ENCODE data around the gene SEMA7A. TPM values are rescaled to one million over a fixed set of nuclear protein-coding genes. Genes with fewer than 3 reads are reported as not detected.

Gene SEMA7A
- polyA plus RNA-seq, 1 experiment: 22.7 TPM

- ChIA-PET CTCF (interaction anchor here (1.2 to 19.9 kb wide), 3 partner anchors 11 to 51 kb away, joined by 3 to 622 read pairs (median 4); partner anchors contain the start of gene CYP11A1), POLR2A (interaction anchor here (0.6 to 0.7 kb wide), 2 partner anchors 39 to 45 kb away, joined by 3 to 4 read pairs; no protein-coding TSS in a partner anchor)
- H3K4me3 ChIP-seq (ENCODE audit: low read depth, low read length): no peak overlapping the region
Observed at GRCh38 chr15:74428970-74429780, 4.6 kb downstream of the SEMA7A start.

GRCh38 chr15:74428442-74428787 lies 5.3 kb downstream of the SEMA7A start:
- Histone ChIP-seq H3K4me3 (ENCODE audit: low read depth, low read length) (no peak overlapping the region), H3K27me3 (ENCODE audit: control insufficient read depth, insufficient read depth, low read length) (no peaks in the 10 kb centered on the region), H3K36me3 (ENCODE audit: control insufficient read depth, insufficient read depth, low read length) (no peaks in the 10 kb centered on the region)
- no peak for TF ChIP-seq CTCF (IDR thresholded peaks at IDR 0.05; ENCODE audit: insufficient read depth, low read depth, low read length)
- DNase-seq (ENCODE audit: low read depth): no peak
- POLR2A ChIA-PET: no interaction called here
- CTCF ChIA-PET: interaction anchor here (1.2 to 19.9 kb wide), 3 partner anchors 10 to 50 kb away, joined by 3 to 622 read pairs (median 4); partner anchors contain the start of gene CYP11A1

More at GRCh38 chr15:74428970-74429780, 4.6 kb downstream of the SEMA7A start:
- TF ChIP-seq CTCF (IDR thresholded peaks at IDR 0.05; ENCODE audit: insufficient read depth, low read depth, low read length): no peak
- H3K36me3 ChIP-seq (ENCODE audit: control insufficient read depth, insufficient read depth, low read length): no peaks in the 10 kb centered on the region
- H3K27me3 ChIP-seq (ENCODE audit: control insufficient read depth, insufficient read depth, low read length): no peaks in the 10 kb centered on the region
- DNase-seq (ENCODE audit: low read depth): no peak

- no peak for DNase-seq (ENCODE audit: low read depth)
- POLR2A ChIA-PET: no interaction called here
- no peak for TF ChIP-seq CTCF (IDR thresholded peaks at IDR 0.05; ENCODE audit: insufficient read depth, low read depth, low read length)
- Histone ChIP-seq H3K4me3 (ENCODE audit: low read depth, low read length) (no peak overlapping the region), H3K27me3 (ENCODE audit: control insufficient read depth, insufficient read depth, low read length) (no peaks in the 10 kb centered on the region), H3K36me3 (ENCODE audit: control insufficient read depth, insufficient read depth, low read length) (no peaks in the 10 kb centered on the region)
- CTCF ChIA-PET: interaction anchor here (1.3 to 19.9 kb wide), 2 partner anchors 12 to 49 kb away, joined by 4 to 622 read pairs; partner anchors contain the start of gene CYP11A1
Observed at GRCh38 chr15:74427607-74428441, 5.9 kb downstream of the SEMA7A start.

GRCh38 chr15:74426404-74427281 lies 7.1 kb downstream of the SEMA7A start:
- no peak for DNase-seq (ENCODE audit: low read depth)
- no peaks in the 10 kb centered on the region for H3K36me3 ChIP-seq (ENCODE audit: control insufficient read depth, insufficient read depth, low read length)
- ChIA-PET CTCF (interaction anchor here (1.0 to 19.9 kb wide), 2 partner anchors 12 to 48 kb away, joined by 3 to 622 read pairs; partner anchors contain the start of gene CYP11A1), POLR2A (no interaction called here)
- H3K4me3 ChIP-seq (ENCODE audit: low read depth, low read length): no peak overlapping the region
- no peaks in the 10 kb centered on the region for H3K27me3 ChIP-seq (ENCODE audit: control insufficient read depth, insufficient read depth, low read length)
- no peak for TF ChIP-seq CTCF (IDR thresholded peaks at IDR 0.05; ENCODE audit: insufficient read depth, low read depth, low read length)
